CD4-positive, alpha-beta T cell treated with Interleukin-4 for 4 hours (primary cell): Measurements from ENCODE around the gene OR10AD1.
"Not testable (repeated sequence)": the region's sequence is repeated elsewhere in the genome, so short reads cannot be mapped to it uniquely, and the experiment has no call there.

ENCODE experiments used
- DNase-seq: peaks from one replicate; pipeline ENCODE4 v3.0.0-alpha.2; 2020

The OR10AD1 gene

GRCh38 chr12:48157889-48158370 lies 45.2 kb downstream of the OR10AD1 start:
- peak; percentile 3 for DNase-seq

- DNase-seq, result peak; percentile 99
Observed at GRCh38 chr12:48157018-48157888, 45.8 kb downstream of the OR10AD1 start, which contains the start of gene ASB8. ASB8 (minus strand) TSS chr12:48157515; CDS start chr12:48153496, 4,019 bp downstream.

- no peak for DNase-seq
Observed at GRCh38 chr12:48156652-48157017, 46.5 kb downstream of the OR10AD1 start.

- not testable (repeated sequence) for DNase-seq
Observed at GRCh38 chr12:48155786-48156185, 47.3 kb downstream of the OR10AD1 start.
